Mesothelial cell of epicardium (in vitro differentiated cells): ENCODE results near the gene ACOX2. TPM values are rescaled to one million over a fixed set of nuclear protein-coding genes. Genes with fewer than 3 reads are reported as not detected.

Source experiments
- DNase-seq, 2 experiments: peaks; one replicate each; pipeline ENCODE4 v3.0.0; 2021; ENCODE audit warnings: low spot score in 2 of 2; ENCODE audit not compliant: unreplicated experiment in 2 of 2
- H3K27ac Mint-ChIP-seq: 2 replicates; pipeline ENCODE4 v1.8.0; 2021; ENCODE audit warnings: mixed read lengths
- H3K27me3 Mint-ChIP-seq: 2 replicates; pipeline ENCODE4 v1.8.0; 2021; ENCODE audit warnings: low read depth, mixed read lengths
- H3K36me3 Mint-ChIP-seq: 2 replicates; pipeline ENCODE4 v1.8.0; 2021; ENCODE audit warnings: mixed read lengths
- H3K4me1 Mint-ChIP-seq: 2 replicates; pipeline ENCODE4 v1.8.0; 2021; ENCODE audit warnings: mixed read lengths
- H3K4me3 Mint-ChIP-seq: 2 replicates; pipeline ENCODE4 v1.8.0; 2021; ENCODE audit warnings: mild to moderate bottlenecking, moderate library complexity, mixed read lengths
- H3K9me3 Mint-ChIP-seq: 2 replicates; pipeline ENCODE4 v1.8.0; 2021; ENCODE audit warnings: mixed read lengths
- total RNA-seq: library from RNA; stranded (reverse); gene quantifications from 3 replicates; pipeline ENCODE4 v1.2.1, GENCODE V29; 2021
- TF ChIP-seq, protein P1 (sequence below): fragments of 200-600 bp; sonication (generic); IDR thresholded peaks from one replicate; pipeline ENCODE4 v1.5.0; 2021; ENCODE audit warnings: antibody characterized with exemption; ENCODE audit not compliant: unreplicated experiment

Gene ACOX2
- total RNA-seq, 1 donor from 2014 or later: 31.0 TPM

DNA sequence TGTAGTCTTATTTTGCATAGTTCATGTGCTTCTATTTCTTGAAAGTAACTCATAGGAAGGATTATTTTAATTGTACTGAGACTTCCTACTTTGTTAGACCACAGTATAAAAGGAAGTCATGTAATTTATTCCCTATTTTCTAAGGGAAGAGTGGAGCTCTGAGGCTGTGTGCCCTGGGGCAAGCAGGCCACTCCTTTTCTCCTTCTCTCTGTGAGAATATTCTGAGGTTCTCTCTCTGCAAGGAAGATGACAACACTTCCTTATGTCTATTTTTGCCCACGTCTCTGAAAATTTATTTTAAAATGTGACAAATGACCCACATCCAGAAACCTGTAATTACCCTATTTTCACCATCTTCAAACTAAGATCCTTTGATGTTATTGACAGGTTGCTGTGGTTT lies 34.1 kb downstream of the ACOX2 start:
- Mint-ChIP-seq H3K27ac (no peak overlapping the region), H3K9me3 (no peaks in the 10 kb centered on the region), H3K36me3 (peaks cover 17% of the 10 kb centered on the region), H3K4me1 (peaks cover 23% of the 10 kb centered on the region), H3K27me3 (no peaks in the 10 kb centered on the region), H3K4me3 (no peak overlapping the region)
- DNase-seq: no peak
- TF ChIP-seq, protein P1, sequence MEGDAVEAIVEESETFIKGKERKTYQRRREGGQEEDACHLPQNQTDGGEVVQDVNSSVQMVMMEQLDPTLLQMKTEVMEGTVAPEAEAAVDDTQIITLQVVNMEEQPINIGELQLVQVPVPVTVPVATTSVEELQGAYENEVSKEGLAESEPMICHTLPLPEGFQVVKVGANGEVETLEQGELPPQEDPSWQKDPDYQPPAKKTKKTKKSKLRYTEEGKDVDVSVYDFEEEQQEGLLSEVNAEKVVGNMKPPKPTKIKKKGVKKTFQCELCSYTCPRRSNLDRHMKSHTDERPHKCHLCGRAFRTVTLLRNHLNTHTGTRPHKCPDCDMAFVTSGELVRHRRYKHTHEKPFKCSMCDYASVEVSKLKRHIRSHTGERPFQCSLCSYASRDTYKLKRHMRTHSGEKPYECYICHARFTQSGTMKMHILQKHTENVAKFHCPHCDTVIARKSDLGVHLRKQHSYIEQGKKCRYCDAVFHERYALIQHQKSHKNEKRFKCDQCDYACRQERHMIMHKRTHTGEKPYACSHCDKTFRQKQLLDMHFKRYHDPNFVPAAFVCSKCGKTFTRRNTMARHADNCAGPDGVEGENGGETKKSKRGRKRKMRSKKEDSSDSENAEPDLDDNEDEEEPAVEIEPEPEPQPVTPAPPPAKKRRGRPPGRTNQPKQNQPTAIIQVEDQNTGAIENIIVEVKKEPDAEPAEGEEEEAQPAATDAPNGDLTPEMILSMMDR: no peak

DNA sequence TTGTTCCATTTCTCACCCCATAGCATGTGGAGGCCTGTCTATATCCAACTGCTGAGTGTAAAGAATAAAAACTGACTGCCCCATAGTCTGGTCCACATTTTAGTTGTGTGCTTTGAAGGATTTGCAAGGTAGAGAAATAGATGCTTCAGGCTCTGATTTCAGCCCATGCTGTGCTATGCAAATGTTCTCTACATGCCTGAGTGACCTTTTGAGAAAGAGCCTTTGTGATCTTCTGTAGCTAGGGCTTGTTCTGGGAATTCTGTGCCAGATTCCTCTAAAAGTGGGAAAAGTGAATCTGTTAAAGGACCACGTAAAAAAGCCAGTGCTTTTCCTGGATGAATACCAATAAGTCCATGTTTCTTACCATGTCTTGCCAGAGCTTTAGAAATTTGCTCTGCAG lies 39.9 kb downstream of the ACOX2 start:
- H3K27ac Mint-ChIP-seq: no peak overlapping the region
- H3K4me1 Mint-ChIP-seq: peaks cover 49% of the 10 kb centered on the region
- H3K9me3 Mint-ChIP-seq: no peaks in the 10 kb centered on the region
- TF ChIP-seq, protein P1: no peak
- no peak for DNase-seq
- H3K27me3 Mint-ChIP-seq: no peaks in the 10 kb centered on the region
- H3K36me3 Mint-ChIP-seq: peaks cover 17% of the 10 kb centered on the region
- no peak overlapping the region for H3K4me3 Mint-ChIP-seq

DNA sequence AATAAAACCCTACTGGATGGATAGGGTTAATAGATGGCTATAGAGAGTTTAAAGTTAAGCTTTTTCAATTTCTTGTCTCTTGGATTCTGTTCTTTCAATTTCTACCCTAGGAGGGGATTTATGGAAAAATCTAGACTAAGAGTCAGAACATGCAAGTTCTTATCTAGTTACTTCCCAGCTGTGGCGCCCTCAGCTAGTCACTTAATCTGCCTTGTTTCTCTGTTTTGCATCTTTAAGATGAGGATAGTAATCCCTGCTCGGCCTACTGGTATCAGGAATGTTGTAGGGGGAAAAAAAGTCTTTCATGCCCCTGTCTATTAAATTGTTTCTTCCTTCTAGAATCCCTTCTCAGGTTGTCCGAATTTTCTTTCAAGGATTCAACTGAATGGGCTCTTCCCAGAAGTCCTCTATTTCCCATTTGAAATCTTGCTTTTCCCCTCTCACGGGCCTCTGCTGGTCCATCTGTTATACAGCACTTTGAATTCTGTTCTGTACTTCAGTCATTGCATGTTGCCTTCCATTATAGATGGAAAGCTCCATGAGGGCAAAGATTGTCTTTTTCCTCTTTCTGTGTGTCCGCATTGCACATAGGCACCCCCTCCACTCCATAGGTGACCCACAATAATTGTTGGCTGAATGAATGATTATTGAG lies 40.7 kb downstream of the ACOX2 start:
- Mint-ChIP-seq H3K4me1 (peaks cover 52% of the 10 kb centered on the region), H3K27ac (peak overlapping the region; percentile 75), H3K36me3 (peaks cover 15% of the 10 kb centered on the region), H3K4me3 (peak overlapping the region; percentile 43), H3K27me3 (no peaks in the 10 kb centered on the region), H3K9me3 (no peaks in the 10 kb centered on the region)
- no peak for DNase-seq
- TF ChIP-seq, protein P1: no peak

DNA sequence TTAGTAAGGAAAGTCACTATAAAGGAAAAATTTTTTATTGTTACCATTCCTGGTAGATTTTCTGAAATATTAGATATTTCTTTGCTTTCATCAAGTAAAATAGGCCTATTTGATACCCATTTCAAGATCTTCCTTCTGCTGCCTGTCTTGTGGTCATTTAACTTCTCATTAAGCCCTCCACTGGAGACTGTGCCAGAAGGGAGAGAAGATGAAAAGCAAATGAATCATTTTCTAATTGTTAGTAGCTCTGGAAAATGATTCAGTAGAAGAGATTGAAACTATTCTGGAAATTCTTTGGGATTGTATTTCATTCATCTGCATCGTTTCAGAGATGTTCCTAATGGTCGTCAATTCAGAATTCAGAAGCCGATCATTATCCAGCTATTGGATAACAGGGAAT lies 41.9 kb downstream of the ACOX2 start:
- no peaks in the 10 kb centered on the region for H3K9me3 Mint-ChIP-seq
- H3K27ac Mint-ChIP-seq: peak overlapping the region; percentile 75
- H3K36me3 Mint-ChIP-seq: peaks cover 6% of the 10 kb centered on the region
- no peaks in the 10 kb centered on the region for H3K27me3 Mint-ChIP-seq
- peak overlapping the region; percentile 39 for H3K4me3 Mint-ChIP-seq
- H3K4me1 Mint-ChIP-seq: peaks cover 55% of the 10 kb centered on the region
- TF ChIP-seq, protein P1: no peak
- DNase-seq: no peak

DNA sequence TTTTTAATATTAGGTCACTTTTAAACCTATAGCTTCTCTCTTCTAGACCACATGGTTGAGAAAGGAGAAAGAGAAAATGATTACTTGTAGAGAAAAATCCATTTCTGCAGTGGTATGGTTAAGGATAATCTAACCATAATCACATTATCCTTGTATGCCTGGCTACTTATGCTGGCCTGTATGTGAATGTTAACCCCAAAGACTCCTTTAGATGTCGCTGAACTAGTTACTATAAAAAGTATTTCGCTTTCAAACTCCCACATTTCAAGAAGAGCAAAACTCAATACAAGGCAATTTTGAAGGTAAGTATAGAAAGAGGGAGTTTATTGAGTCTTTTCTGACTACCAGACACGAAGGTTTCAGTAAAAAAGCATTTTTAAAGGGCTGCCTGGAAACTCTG lies 42.9 kb downstream of the ACOX2 start:
- Mint-ChIP-seq H3K27me3 (no peaks in the 10 kb centered on the region), H3K9me3 (no peaks in the 10 kb centered on the region), H3K36me3 (peaks cover 3% of the 10 kb centered on the region), H3K27ac (peak overlapping the region; percentile 5), H3K4me1 (peaks cover 55% of the 10 kb centered on the region), H3K4me3 (peak overlapping the region; percentile 91)
- DNase-seq: no peak
- TF ChIP-seq, protein P1: no peak
